H1 (cell line): Measurements from ENCODE around the gene ZNF699.

Experiments
- EZH2 ChIP-seq: fragments of 200-600 bp; sonication (generic); IDR thresholded peaks from 2 replicates; pipeline ENCODE4 v1.7.1; 2012; ENCODE audit warnings: low read depth, mild to moderate bottlenecking, moderate library complexity, low read length, inconsistent platforms; ENCODE audit not compliant: severe bottlenecking
- RBBP5 ChIP-seq: IDR thresholded peaks from 2 replicates; pipeline ENCODE4 v1.7.1; 2012; ENCODE audit warnings: low read depth, mild to moderate bottlenecking, inconsistent platforms, low read length, moderate library complexity, borderline replicate concordance
- SP1 ChIP-seq: IDR thresholded peaks from 2 replicates; pipeline ENCODE4 v1.6.1; 2011; ENCODE audit warnings: low read depth, low read length

GRCh38 chr19:9250630-9251029 is 59.0 kb downstream of the ZNF699 start, which contains the start of gene OR7E24:
- TF ChIP-seq EZH2 = no peak
- no peak for TF ChIP-seq SP1
- no peak for TF ChIP-seq RBBP5
